Epithelial cell of esophagus (primary cell): Measurements from ENCODE around the gene ADIPOR2.

Source experiments
- DNase-seq: peaks from one replicate; pipeline ENCODE4 v3.0.0; 2010; ENCODE audit warnings: low read depth
- H3K4me3 ChIP-seq: 2 replicates; pipeline ENCODE4 v1.5.1; 2011; ENCODE audit warnings: mild to moderate bottlenecking, low read length, control low read depth
- TF ChIP-seq, protein P1 (sequence below): IDR thresholded peaks from 2 replicates; pipeline ENCODE4 v1.5.1; 2011; ENCODE audit warnings: low read depth, mild to moderate bottlenecking, low read length, control low read depth, inconsistent platforms; ENCODE audit not compliant: insufficient read depth; ENCODE audit errors: missing control alignments

ADIPOR2 gene

DNA sequence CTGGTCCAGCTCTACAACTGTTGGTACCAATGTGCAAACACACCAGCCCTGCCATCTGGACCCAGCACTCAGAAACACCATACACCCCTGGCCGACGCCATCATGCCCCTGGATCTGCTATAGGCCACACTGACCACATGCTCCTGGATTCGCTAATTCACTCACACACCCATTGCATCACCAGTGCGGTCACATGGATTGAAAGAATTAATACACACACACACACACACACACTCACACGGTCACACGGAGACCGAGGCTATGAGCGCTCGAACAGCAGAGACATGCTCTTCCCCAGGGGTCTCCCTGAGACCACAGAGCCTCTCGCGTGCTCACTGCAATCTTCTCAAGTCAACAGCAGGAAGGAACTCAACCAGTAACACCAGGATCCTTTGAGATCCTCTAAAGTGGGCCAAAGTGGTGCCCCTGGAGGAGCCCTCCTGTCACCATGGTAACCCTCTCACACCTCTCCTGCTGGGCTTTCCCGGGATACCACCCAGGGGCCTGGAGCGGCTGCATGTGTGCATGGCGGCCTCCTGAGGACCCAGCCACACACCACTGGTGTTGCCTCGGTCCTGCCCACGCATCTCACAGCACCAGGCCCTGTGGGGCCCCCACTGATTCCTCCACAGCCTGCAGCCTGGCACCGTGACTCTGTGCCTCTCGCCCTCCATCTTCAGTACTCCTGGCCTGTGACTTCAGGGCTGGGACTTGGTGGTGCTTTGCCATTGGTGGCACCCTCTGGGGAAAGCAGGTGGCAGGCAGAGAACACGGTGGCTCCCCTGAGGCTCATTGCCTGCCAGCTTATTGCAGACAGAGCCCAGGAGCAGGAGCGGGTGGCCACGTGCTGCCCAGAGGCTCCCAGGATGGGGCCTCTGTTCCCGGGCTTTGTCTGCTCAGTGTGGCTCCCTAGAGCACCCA is 144.6 kb downstream of the ADIPOR2 start:
- TF ChIP-seq, protein P1, sequence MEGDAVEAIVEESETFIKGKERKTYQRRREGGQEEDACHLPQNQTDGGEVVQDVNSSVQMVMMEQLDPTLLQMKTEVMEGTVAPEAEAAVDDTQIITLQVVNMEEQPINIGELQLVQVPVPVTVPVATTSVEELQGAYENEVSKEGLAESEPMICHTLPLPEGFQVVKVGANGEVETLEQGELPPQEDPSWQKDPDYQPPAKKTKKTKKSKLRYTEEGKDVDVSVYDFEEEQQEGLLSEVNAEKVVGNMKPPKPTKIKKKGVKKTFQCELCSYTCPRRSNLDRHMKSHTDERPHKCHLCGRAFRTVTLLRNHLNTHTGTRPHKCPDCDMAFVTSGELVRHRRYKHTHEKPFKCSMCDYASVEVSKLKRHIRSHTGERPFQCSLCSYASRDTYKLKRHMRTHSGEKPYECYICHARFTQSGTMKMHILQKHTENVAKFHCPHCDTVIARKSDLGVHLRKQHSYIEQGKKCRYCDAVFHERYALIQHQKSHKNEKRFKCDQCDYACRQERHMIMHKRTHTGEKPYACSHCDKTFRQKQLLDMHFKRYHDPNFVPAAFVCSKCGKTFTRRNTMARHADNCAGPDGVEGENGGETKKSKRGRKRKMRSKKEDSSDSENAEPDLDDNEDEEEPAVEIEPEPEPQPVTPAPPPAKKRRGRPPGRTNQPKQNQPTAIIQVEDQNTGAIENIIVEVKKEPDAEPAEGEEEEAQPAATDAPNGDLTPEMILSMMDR: no peak
- H3K4me3 ChIP-seq: no peak overlapping the region
- DNase-seq: no peak

DNA sequence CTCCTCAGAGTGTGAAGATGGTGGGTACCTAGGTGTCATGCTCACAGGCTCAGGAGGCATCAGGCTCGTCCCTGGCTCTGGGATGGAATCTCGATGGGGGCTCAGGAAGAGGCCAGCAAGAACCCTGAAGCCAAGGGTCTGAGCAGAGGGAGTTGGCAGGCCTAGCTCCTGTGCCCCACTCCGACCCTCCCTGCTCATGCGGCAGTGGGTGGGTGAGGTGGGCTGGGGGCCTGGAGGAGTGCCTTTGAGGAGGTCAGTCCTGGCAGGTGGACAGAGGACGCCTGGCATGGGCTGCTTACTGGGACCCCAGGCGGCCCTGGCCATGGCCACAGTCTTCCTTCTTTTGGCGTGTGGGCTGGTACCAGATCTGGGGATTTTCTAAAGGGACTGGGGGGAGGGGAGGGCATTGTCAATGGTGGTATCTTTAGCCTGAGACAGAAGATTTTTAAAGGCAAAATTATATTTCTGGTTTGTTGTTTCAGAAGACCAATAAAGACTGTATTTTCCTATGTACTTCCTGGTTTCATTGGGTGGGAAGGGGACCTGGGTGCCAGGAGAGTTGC is 145.5 kb downstream of the ADIPOR2 start:
- TF ChIP-seq, protein P1: no peak
- DNase-seq: no peak
- H3K4me3 ChIP-seq: no peak overlapping the region

DNA sequence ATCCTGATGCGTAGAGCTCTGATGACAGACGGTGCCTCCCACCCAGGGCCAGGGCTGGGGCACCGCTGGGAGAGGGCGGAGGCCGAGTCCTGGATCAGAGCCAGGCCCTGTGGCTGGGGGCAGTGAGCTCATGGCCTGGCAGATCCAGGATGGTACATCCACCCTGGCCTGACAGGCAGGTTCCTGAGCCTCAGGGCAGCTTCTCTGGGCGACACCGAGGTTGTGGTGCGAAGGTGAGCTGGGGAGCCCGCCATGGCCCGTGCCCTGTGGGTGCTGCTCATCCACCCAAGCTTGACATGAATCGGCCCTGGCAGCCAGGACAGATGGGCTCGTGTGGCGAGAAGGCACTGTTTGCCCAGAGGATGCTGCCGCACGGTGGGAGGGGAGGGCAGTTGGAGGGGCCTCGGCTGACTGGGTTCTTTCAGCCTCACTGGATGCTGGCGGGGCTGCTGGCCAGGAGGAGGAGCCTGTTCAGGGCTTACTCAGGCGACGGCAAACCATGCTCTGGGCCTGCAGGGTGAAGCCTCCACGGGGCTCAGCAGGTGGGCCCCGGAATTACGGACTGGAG is 146.1 kb downstream of the ADIPOR2 start:
- no peak overlapping the region for H3K4me3 ChIP-seq
- TF ChIP-seq, protein P1: no peak
- DNase-seq: no peak

DNA sequence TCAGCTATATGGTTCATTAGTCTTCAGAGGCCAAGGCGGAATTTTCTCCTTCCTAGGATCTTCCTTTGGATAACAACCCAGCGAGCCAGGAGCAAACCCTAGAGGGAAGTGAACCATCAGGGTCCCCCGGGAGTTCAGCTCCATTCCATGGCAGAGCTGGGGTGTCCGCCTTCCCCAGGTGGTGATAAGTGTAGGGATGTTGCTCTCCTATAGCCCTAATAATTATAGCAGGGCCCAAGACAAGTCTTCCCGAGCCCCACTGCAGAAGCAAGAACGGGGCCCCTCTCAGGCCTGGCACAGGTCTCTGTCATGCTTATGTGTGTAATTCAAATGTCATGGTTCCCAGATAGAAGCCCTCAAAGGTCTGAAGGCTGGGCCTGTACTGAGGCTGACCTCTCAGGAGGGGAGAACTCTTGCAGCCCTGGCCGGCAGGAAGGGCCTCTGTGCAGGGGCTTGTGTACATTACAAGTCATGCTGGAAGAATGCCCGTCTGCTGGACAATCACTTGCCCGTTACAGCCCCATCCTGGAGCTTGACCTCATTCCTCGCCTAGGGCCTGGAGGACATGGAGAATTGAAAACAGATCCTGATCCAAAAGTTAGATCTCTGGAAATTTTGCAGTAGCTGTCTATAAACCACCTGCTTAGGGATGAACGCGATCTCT is 146.8 kb downstream of the ADIPOR2 start:
- TF ChIP-seq, protein P1: no peak
- DNase-seq: no peak
- no peak overlapping the region for H3K4me3 ChIP-seq
